ENCODE data around the gene ZNF611. TPM values are rescaled to one million over a fixed set of nuclear protein-coding genes. Genes with fewer than 3 reads are reported as not detected.
"Not testable (repeated sequence)": the region's sequence is repeated elsewhere in the genome, so short reads cannot be mapped to it uniquely, and the experiment has no call there.

ZNF611 gene
- total RNA-seq, 1 donor from 2014 or later: 19.9 TPM

GRCh38 chr19:52742516-52742915 is 7.7 kb upstream of the ZNF611 start:
- Histone ChIP-seq H3K27me3 (no peaks in the 10 kb centered on the region), H3K36me3 (no peaks in the 10 kb centered on the region), H3K4me3 (no peak overlapping the region), H3K9me3 (ENCODE audit: low read depth) (no peaks in the 10 kb centered on the region), H3K4me2 (peak overlapping the region; percentile 56), H3K4me1 (peaks cover 26% of the 10 kb centered on the region), H3F3A (ENCODE audit: low read depth) (peaks cover 11% of the 10 kb centered on the region), H2AFZ (replicated peaks) (no peak overlapping the region), H4K20me1 (ENCODE audit: low read depth) (no peaks in the 10 kb centered on the region), H3K27ac (peak overlapping the region; percentile 69), H3K9ac (no peak overlapping the region), H3K79me2 (ENCODE audit: low read depth) (no peaks in the 10 kb centered on the region)
- DNase-seq (ENCODE audit: low spot score): no peak
- H3K27me3 Mint-ChIP-seq (ENCODE audit: insufficient read depth, low read depth): peaks cover 2% of the 10 kb centered on the region
- H3K4me1 Mint-ChIP-seq: no peaks in the 10 kb centered on the region
- TF ChIP-seq EZH2 (IDR thresholded peaks at IDR 0.05): no peak
- no peak for TF ChIP-seq EZH2phosphoT487 (IDR thresholded peaks at IDR 0.05)
- no peak for TF ChIP-seq CTCF (IDR thresholded peaks at IDR 0.05)
- H3K4me3 Mint-ChIP-seq: peak overlapping the region; percentile 12
- no peak overlapping the region for H3K27ac Mint-ChIP-seq
- peaks cover 2% of the 10 kb centered on the region for H3K36me3 Mint-ChIP-seq
- peaks cover 27% of the 10 kb centered on the region for H3K9me3 Mint-ChIP-seq

- no peak overlapping the region for H3K9ac ChIP-seq
- H3K4me1 Mint-ChIP-seq: no peaks in the 10 kb centered on the region
- H3K79me2 ChIP-seq (ENCODE audit: low read depth): no peaks in the 10 kb centered on the region
- H3F3A ChIP-seq (ENCODE audit: low read depth): peaks cover 11% of the 10 kb centered on the region
- no peak overlapping the region for H2AFZ ChIP-seq (replicated peaks)
- H4K20me1 ChIP-seq (ENCODE audit: low read depth): no peaks in the 10 kb centered on the region
- peaks cover 2% of the 10 kb centered on the region for H3K27me3 Mint-ChIP-seq (ENCODE audit: insufficient read depth, low read depth)
- H3K27ac Mint-ChIP-seq: no peak overlapping the region
- H3K27me3 ChIP-seq: no peaks in the 10 kb centered on the region
- no peak for TF ChIP-seq EZH2phosphoT487 (IDR thresholded peaks at IDR 0.05)
- TF ChIP-seq EZH2 (IDR thresholded peaks at IDR 0.05): no peak
- no peak for TF ChIP-seq CTCF (IDR thresholded peaks at IDR 0.05)
- peaks cover 31% of the 10 kb centered on the region for H3K9me3 Mint-ChIP-seq
- peaks cover 26% of the 10 kb centered on the region for H3K4me1 ChIP-seq
- H3K36me3 ChIP-seq: no peaks in the 10 kb centered on the region
- H3K4me3 Mint-ChIP-seq: no peak overlapping the region
- peak overlapping the region; percentile 69 for H3K27ac ChIP-seq
- DNase-seq (ENCODE audit: low spot score): peak; percentile 62
- H3K9me3 ChIP-seq (ENCODE audit: low read depth): no peaks in the 10 kb centered on the region
- H3K36me3 Mint-ChIP-seq: peaks cover 2% of the 10 kb centered on the region
- H3K4me2 ChIP-seq: peak overlapping the region; percentile 56
- no peak overlapping the region for H3K4me3 ChIP-seq
Measured at GRCh38 chr19:52741951-52742485, 7.2 kb upstream of the ZNF611 start.

- not testable (repeated sequence) for H3K9ac ChIP-seq; H3K4me1 Mint-ChIP-seq; H3K27me3 ChIP-seq; H2AFZ ChIP-seq (replicated peaks); H3K27ac ChIP-seq; H3K4me3 ChIP-seq; H3K36me3 Mint-ChIP-seq; H4K20me1 ChIP-seq (ENCODE audit: low read depth); H3K27ac Mint-ChIP-seq; H3K27me3 Mint-ChIP-seq (ENCODE audit: insufficient read depth, low read depth); H3K36me3 ChIP-seq; H3K9me3 ChIP-seq (ENCODE audit: low read depth); H3K79me2 ChIP-seq (ENCODE audit: low read depth); H3K4me3 Mint-ChIP-seq
- Histone ChIP-seq H3K4me2 (peak overlapping the region; percentile 56), H3K4me1 (peaks cover 26% of the 10 kb centered on the region), H3F3A (ENCODE audit: low read depth) (peaks cover 12% of the 10 kb centered on the region)
- H3K9me3 Mint-ChIP-seq: peaks cover 33% of the 10 kb centered on the region
- DNase-seq (ENCODE audit: low spot score): peak; percentile 10
Measured at GRCh38 chr19:52741371-52741770, 6.5 kb upstream of the ZNF611 start.

- Histone ChIP-seq H3K79me2 (ENCODE audit: low read depth) (no peaks in the 10 kb centered on the region), H3K9me3 (ENCODE audit: low read depth) (no peaks in the 10 kb centered on the region), H3K36me3 (no peaks in the 10 kb centered on the region), H3K9ac (no peak overlapping the region), H3K4me2 (no peak overlapping the region), H3K27ac (no peak overlapping the region), H2AFZ (replicated peaks) (no peak overlapping the region), H4K20me1 (ENCODE audit: low read depth) (no peaks in the 10 kb centered on the region), H3K4me3 (no peak overlapping the region), H3F3A (ENCODE audit: low read depth) (peaks cover 26% of the 10 kb centered on the region), H3K4me1 (peaks cover 33% of the 10 kb centered on the region), H3K27me3 (no peaks in the 10 kb centered on the region)
- H3K4me1 Mint-ChIP-seq: peaks cover 4% of the 10 kb centered on the region
- H3K27me3 Mint-ChIP-seq (ENCODE audit: insufficient read depth, low read depth): peaks cover 6% of the 10 kb centered on the region
- H3K9me3 Mint-ChIP-seq: peaks cover 43% of the 10 kb centered on the region
- H3K36me3 Mint-ChIP-seq: peaks cover 2% of the 10 kb centered on the region
- no peak overlapping the region for H3K4me3 Mint-ChIP-seq
- DNase-seq (ENCODE audit: low spot score): no peak
- TF ChIP-seq EZH2 (IDR thresholded peaks at IDR 0.05) (no peak), CTCF (IDR thresholded peaks at IDR 0.05) (no peak), EZH2phosphoT487 (IDR thresholded peaks at IDR 0.05) (no peak)
- no peak overlapping the region for H3K27ac Mint-ChIP-seq
Measured at GRCh38 chr19:52739576-52739975, 4.7 kb upstream of the ZNF611 start.
